SK-N-SH (cell line): ENCODE results near the gene TMEM109. TPM values are rescaled to one million over a fixed set of nuclear protein-coding genes. Genes with fewer than 3 reads are reported as not detected.

Source experiments
- CTCF ChIA-PET: fragments of 300-600, 350-600 bp; formaldehyde crosslinking; extraction: SDS; loops from one replicate; lab custom pipeline; 2021; lab: Yijun Ruan, JAX
- POLR2A ChIA-PET: fragments of 350-600 bp; sonication (Branson Sonifier 250); formaldehyde crosslinking; extraction: SDS; loops from one replicate; lab custom pipeline; 2020; ENCODE audit warnings: antibody characterized with exemption, inconsistent platforms; lab: Yijun Ruan, JAX
- DNase-seq: peaks from one replicate; pipeline ENCODE4 v3.0.0; 2012
- H2AFZ ChIP-seq: fragments of 200-600 bp; sonication (generic); 2 replicates; pipeline ENCODE4 v1.8.1; 2016; ENCODE audit warnings: antibody characterized with exemption, mild to moderate bottlenecking, low read depth
- H3F3A ChIP-seq: fragments of 200-600 bp; sonication (generic); replicated peaks from 2 replicates; pipeline ENCODE3; 2016; ENCODE audit warnings: antibody characterized with exemption, mild to moderate bottlenecking; ENCODE audit not compliant: insufficient read depth
- H3K27ac ChIP-seq, 2 experiments: fragments of 200-500 bp in 1 of 2; fragments of 200-600 bp in 1 of 2; sonication (Bioruptor generic) in 1 of 2; sonication (generic), shearing (Covaris generic) in 1 of 2; 2 replicates each; pipeline versions ENCODE4 v1.5.1 to v1.6.1; 2014 to 2016; ENCODE audit warnings: low read depth in 2 of 2, inconsistent platforms in 1 of 2, low read length in 1 of 2, mild to moderate bottlenecking in 1 of 2, mixed read lengths in 1 of 2
- H3K27me3 ChIP-seq: fragments of 200-600 bp; sonication (generic), shearing (Covaris generic); 2 replicates; pipeline ENCODE4 v1.6.1; 2016; ENCODE audit warnings: mixed run types; ENCODE audit not compliant: insufficient read depth
- H3K36me3 ChIP-seq, 2 experiments: fragments of 200-500 bp in 1 of 2; fragments of 200-600 bp in 1 of 2; sonication (Bioruptor generic) in 1 of 2; sonication (generic) in 1 of 2; replicated peaks in 1 of 2; 2 replicates each; pipeline versions ENCODE3 to v1.5.1; 2014 to 2016; ENCODE audit warnings: low read length in 1 of 2, mild to moderate bottlenecking in 1 of 2; ENCODE audit not compliant: insufficient read depth in 2 of 2, control insufficient read depth in 1 of 2
- H3K4me1 ChIP-seq, 2 experiments: fragments of 200-500 bp in 1 of 2; fragments of 200-600 bp in 1 of 2; sonication (Bioruptor generic) in 1 of 2; sonication (generic), shearing (Covaris generic) in 1 of 2; 2 replicates each; pipeline versions ENCODE4 v1.5.1 to v1.6.1; 2014 to 2016; ENCODE audit warnings: low read depth in 1 of 2, low read length in 1 of 2, mixed run types in 1 of 2; ENCODE audit not compliant: insufficient read depth in 2 of 2, control insufficient read depth in 1 of 2
- H3K4me2 ChIP-seq: fragments of 200-600 bp; sonication (generic), shearing (Covaris generic); 2 replicates; pipeline ENCODE4 v1.6.1; 2017; ENCODE audit warnings: mixed run types
- H3K4me3 ChIP-seq, 2 experiments: fragments of 200-500 bp in 1 of 2; fragments of 200-600 bp in 1 of 2; sonication (Bioruptor generic) in 1 of 2; sonication (generic), shearing (Covaris generic) in 1 of 2; 2 replicates each; pipeline versions ENCODE4 v1.5.1 to v1.8.1; 2014 to 2016; ENCODE audit warnings: low read depth in 2 of 2, inconsistent platforms in 1 of 2, low read length in 1 of 2, mild to moderate bottlenecking in 1 of 2, mixed read lengths in 1 of 2, moderate library complexity in 1 of 2
- H3K79me2 ChIP-seq: fragments of 200-600 bp; sonication (generic); 2 replicates; pipeline ENCODE4 v1.8.1; 2017; ENCODE audit warnings: mild to moderate bottlenecking; ENCODE audit not compliant: insufficient read depth
- H3K9ac ChIP-seq: fragments of 200-600 bp; sonication (generic); 2 replicates; pipeline ENCODE4 v1.6.1; 2017; ENCODE audit warnings: mixed run types
- H3K9me2 ChIP-seq: fragments of 200-600 bp; sonication (generic); 2 replicates; pipeline ENCODE4 v1.6.1; 2017; ENCODE audit warnings: mixed run types
- H3K9me3 ChIP-seq: fragments of 200-600 bp; sonication (generic); 2 replicates; pipeline ENCODE4 v1.6.1; 2017; ENCODE audit warnings: mixed run types, mild to moderate bottlenecking, moderate library complexity
- H4K20me1 ChIP-seq: fragments of 200-600 bp; sonication (generic); 2 replicates; pipeline ENCODE4 v1.6.1; 2017; ENCODE audit warnings: mild to moderate bottlenecking, mixed run types; ENCODE audit not compliant: insufficient read depth
- EP300 ChIP-seq, 2 experiments: IDR thresholded peaks; 2 replicates each; pipeline versions ENCODE4 v1.4.0 to v1.6.1; 2012; ENCODE audit warnings: borderline replicate concordance in 1 of 2, low read depth in 1 of 2, low read length in 1 of 2
- EZH2phosphoT487 ChIP-seq: fragments of 200-600 bp; sonication (generic); IDR thresholded peaks from 2 replicates; pipeline ENCODE4 v1.6.1; 2017; ENCODE audit warnings: low read depth, mixed run types, mild to moderate bottlenecking, antibody characterized with exemption, moderate library complexity, borderline replicate concordance
- FOXJ3 ChIP-seq: sonication (generic); formaldehyde crosslinking; IDR thresholded peaks from 2 replicates; pipeline ENCODE4 v1.5.1; 2020; ENCODE audit warnings: mild to moderate bottlenecking, missing genetic modification reagents
- FOXM1 ChIP-seq: IDR thresholded peaks from 2 replicates; pipeline ENCODE4 v1.4.0; 2012; ENCODE audit warnings: low read depth, mild to moderate bottlenecking
- GATA2 ChIP-seq: sonication (generic); formaldehyde crosslinking; IDR thresholded peaks from 2 replicates; pipeline ENCODE4 v1.5.0; 2020; ENCODE audit warnings: mild to moderate bottlenecking, missing genetic modification reagents
- RCOR1 ChIP-seq: fragments of 150-350 bp; IDR thresholded peaks from 2 replicates; pipeline ENCODE4 v1.6.1; 2017; ENCODE audit warnings: antibody characterized with exemption, low read length
- RXRA ChIP-seq: IDR thresholded peaks from 2 replicates; pipeline ENCODE4 v1.4.0; 2012; ENCODE audit warnings: low read depth, mild to moderate bottlenecking, borderline replicate concordance
- WGBS: methylation state at CpG from one replicate; pipeline ENCODE4 v1.1.6; 2017; ENCODE audit warnings: low lambda C conversion rate; 5-methylcytosine and 5-hydroxymethylcytosine counted together
- polyA plus RNA-seq, 3 experiments: library from polyadenylated mRNA; depleted of rRNA; stranded (reverse); fragments of >200 nt; gene quantifications; 2 replicates each; pipeline ENCODE4 v1.2.3, GENCODE V29; 2012
- TF ChIP-seq, protein P1 (sequence below): IDR thresholded peaks from 2 replicates; pipeline ENCODE4 v1.6.1; 2012; ENCODE audit warnings: mild to moderate bottlenecking, low read depth, low read length, moderate library complexity
- TF ChIP-seq, protein P2 (sequence below): fragments of 200-600 bp; sonication (generic); IDR thresholded peaks from 2 replicates; pipeline ENCODE4 v1.6.1; 2017; ENCODE audit warnings: antibody characterized with exemption, mild to moderate bottlenecking, moderate library complexity
- TF ChIP-seq, protein P3 (sequence below): IDR thresholded peaks from 2 replicates; pipeline ENCODE4; 2012
- TF ChIP-seq, protein P4 (sequence below): IDR thresholded peaks from 2 replicates; pipeline ENCODE4 v1.4.0; 2012; ENCODE audit warnings: low read depth, borderline replicate concordance
- TF ChIP-seq, protein P5 (sequence below): IDR thresholded peaks from 2 replicates; pipeline ENCODE4 v1.4.0; 2012; ENCODE audit warnings: low read depth, borderline replicate concordance

Gene TMEM109
- polyA plus RNA-seq, 1 of the 3 experiments (the other 2 are of a cell fraction), result 52.7 TPM

DNA sequence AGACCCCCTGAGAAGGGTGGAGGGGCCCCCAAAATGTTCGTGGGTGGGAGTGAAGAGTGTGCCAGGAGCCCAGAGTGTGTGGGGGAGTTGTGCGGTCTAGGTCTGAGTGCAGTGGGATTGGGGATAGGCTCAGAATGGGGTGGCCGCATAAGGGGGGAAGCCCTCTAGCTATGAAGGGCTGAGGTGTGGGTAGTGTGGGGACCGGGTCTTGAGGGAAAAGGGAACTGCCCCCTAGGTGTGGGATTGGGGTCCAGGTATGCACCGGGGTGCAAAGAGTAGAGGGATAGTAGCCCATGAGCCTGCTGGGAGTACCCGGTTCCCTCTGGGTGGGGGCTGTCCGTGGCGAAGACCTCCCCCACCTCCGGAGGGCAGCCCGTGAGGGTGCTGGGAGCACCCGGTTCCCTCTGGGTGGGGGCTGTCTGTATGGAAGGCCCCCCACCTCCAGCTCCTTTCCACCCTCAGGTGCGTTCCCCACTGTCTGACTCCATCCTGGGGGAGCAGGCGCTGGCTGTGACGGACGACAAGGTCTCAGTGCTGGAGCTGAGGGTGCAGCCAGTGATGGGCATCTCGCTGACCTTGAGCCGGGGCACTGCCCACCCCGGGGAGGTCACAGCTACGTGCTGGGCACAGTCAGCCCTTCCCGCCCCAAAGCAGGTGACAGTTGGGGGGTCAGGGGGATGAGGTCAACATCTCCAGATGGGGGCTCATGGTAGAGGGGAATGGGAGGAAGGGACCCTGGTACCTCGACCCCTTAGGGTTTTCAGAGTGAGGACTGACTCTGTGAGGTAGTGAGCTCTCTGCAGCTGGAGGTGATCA is 21.0 kb downstream of the TMEM109 start:
- no peak overlapping the region for H3K27ac ChIP-seq
- peaks cover 0 to 35% of the 10 kb centered on the region in 2 experiments for H3K36me3 ChIP-seq
- H3F3A ChIP-seq, result no peaks in the 10 kb centered on the region
- TF ChIP-seq, protein P1, sequence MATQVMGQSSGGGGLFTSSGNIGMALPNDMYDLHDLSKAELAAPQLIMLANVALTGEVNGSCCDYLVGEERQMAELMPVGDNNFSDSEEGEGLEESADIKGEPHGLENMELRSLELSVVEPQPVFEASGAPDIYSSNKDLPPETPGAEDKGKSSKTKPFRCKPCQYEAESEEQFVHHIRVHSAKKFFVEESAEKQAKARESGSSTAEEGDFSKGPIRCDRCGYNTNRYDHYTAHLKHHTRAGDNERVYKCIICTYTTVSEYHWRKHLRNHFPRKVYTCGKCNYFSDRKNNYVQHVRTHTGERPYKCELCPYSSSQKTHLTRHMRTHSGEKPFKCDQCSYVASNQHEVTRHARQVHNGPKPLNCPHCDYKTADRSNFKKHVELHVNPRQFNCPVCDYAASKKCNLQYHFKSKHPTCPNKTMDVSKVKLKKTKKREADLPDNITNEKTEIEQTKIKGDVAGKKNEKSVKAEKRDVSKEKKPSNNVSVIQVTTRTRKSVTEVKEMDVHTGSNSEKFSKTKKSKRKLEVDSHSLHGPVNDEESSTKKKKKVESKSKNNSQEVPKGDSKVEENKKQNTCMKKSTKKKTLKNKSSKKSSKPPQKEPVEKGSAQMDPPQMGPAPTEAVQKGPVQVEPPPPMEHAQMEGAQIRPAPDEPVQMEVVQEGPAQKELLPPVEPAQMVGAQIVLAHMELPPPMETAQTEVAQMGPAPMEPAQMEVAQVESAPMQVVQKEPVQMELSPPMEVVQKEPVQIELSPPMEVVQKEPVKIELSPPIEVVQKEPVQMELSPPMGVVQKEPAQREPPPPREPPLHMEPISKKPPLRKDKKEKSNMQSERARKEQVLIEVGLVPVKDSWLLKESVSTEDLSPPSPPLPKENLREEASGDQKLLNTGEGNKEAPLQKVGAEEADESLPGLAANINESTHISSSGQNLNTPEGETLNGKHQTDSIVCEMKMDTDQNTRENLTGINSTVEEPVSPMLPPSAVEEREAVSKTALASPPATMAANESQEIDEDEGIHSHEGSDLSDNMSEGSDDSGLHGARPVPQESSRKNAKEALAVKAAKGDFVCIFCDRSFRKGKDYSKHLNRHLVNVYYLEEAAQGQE, result no peak
- no peak for TF ChIP-seq FOXM1
- H3K79me2 ChIP-seq, result no peaks in the 10 kb centered on the region
- H3K4me3 ChIP-seq, result no peak overlapping the region
- H3K9me2 ChIP-seq, result no peaks in the 10 kb centered on the region
- H2AFZ ChIP-seq, result no peak overlapping the region
- CTCF ChIA-PET, result interaction anchor here (0.9 to 1.8 kb wide), 2 partner anchors 104 to 252 kb away, joined by 3 to 7 read pairs; no protein-coding TSS in a partner anchor
- no peak overlapping the region for H3K9ac ChIP-seq
- POLR2A ChIA-PET, result no interaction called here
- DNase-seq, result no peak
- H4K20me1 ChIP-seq, result no peaks in the 10 kb centered on the region
- no peaks in the 10 kb centered on the region for H3K27me3 ChIP-seq
- no peak overlapping the region for H3K4me2 ChIP-seq
- 87% methylated on average over 13 of the region's 21 CpGs for WGBS
- no peaks in the 10 kb centered on the region for H3K9me3 ChIP-seq
- peaks cover 0 to 2% of the 10 kb centered on the region in 2 experiments; a peak in 1 of 4 replicates for H3K4me1 ChIP-seq

DNA sequence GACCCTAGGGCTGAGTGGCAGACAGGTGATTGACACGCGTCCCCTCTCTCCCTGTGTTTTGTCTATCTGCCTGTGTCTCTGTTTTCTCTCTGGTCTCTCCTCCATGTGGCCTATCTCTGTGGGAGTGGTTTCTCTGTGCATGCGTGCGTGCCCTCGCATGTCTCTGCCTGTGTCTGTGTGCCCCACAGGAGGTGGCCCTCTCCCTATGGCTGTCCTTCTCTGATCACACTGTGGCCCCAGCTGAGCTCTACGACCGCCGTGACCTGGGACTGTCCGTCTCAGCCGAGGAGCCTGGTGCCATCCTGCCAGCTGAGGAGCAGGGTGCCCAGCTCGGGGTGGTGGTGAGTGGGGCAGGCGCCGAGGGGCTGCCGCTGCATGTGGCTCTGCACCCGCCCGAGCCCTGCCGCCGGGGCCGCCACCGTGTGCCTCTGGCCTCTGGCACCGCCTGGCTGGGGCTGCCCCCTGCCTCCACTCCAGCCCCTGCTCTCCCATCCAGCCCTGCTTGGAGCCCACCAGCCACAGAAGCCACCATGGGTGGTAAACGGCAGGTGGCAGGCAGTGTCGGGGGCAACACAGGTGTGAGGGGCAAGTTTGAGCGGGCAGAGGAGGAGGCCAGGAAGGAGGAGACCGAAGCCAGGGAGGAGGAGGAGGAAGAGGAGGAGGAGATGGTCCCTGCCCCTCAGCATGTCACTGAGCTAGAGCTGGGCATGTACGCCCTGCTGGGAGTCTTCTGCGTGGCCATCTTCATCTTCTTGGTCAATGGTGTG is 21.9 kb downstream of the TMEM109 start:
- H3K4me1 ChIP-seq, result peaks cover 0 to 2% of the 10 kb centered on the region in 2 experiments; a peak in 1 of 4 replicates
- H2AFZ ChIP-seq, result no peak overlapping the region
- H3K9me3 ChIP-seq, result no peaks in the 10 kb centered on the region
- H3K4me2 ChIP-seq, result no peak overlapping the region
- TF ChIP-seq EP300 (IDR thresholded peaks at IDR 0.05; ENCODE audit: borderline replicate concordance in 1 of 2, low read depth in 1 of 2, low read length in 1 of 2), result no peak
- TF ChIP-seq FOXJ3, result no peak
- TF ChIP-seq, protein P2, sequence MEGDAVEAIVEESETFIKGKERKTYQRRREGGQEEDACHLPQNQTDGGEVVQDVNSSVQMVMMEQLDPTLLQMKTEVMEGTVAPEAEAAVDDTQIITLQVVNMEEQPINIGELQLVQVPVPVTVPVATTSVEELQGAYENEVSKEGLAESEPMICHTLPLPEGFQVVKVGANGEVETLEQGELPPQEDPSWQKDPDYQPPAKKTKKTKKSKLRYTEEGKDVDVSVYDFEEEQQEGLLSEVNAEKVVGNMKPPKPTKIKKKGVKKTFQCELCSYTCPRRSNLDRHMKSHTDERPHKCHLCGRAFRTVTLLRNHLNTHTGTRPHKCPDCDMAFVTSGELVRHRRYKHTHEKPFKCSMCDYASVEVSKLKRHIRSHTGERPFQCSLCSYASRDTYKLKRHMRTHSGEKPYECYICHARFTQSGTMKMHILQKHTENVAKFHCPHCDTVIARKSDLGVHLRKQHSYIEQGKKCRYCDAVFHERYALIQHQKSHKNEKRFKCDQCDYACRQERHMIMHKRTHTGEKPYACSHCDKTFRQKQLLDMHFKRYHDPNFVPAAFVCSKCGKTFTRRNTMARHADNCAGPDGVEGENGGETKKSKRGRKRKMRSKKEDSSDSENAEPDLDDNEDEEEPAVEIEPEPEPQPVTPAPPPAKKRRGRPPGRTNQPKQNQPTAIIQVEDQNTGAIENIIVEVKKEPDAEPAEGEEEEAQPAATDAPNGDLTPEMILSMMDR, result no peak
- TF ChIP-seq RXRA, result no peak
- TF ChIP-seq, protein P3, sequence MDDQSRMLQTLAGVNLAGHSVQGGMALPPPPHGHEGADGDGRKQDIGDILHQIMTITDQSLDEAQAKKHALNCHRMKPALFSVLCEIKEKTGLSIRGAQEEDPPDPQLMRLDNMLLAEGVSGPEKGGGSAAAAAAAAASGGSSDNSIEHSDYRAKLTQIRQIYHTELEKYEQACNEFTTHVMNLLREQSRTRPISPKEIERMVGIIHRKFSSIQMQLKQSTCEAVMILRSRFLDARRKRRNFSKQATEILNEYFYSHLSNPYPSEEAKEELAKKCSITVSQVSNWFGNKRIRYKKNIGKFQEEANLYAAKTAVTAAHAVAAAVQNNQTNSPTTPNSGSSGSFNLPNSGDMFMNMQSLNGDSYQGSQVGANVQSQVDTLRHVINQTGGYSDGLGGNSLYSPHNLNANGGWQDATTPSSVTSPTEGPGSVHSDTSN, result no peak
- no peak for TF ChIP-seq EZH2phosphoT487
- TF ChIP-seq, protein P4, sequence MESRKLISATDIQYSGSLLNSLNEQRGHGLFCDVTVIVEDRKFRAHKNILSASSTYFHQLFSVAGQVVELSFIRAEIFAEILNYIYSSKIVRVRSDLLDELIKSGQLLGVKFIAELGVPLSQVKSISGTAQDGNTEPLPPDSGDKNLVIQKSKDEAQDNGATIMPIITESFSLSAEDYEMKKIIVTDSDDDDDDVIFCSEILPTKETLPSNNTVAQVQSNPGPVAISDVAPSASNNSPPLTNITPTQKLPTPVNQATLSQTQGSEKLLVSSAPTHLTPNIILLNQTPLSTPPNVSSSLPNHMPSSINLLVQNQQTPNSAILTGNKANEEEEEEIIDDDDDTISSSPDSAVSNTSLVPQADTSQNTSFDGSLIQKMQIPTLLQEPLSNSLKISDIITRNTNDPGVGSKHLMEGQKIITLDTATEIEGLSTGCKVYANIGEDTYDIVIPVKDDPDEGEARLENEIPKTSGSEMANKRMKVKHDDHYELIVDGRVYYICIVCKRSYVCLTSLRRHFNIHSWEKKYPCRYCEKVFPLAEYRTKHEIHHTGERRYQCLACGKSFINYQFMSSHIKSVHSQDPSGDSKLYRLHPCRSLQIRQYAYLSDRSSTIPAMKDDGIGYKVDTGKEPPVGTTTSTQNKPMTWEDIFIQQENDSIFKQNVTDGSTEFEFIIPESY, result no peak
- no peak for TF ChIP-seq RCOR1
- TF ChIP-seq, protein P5, sequence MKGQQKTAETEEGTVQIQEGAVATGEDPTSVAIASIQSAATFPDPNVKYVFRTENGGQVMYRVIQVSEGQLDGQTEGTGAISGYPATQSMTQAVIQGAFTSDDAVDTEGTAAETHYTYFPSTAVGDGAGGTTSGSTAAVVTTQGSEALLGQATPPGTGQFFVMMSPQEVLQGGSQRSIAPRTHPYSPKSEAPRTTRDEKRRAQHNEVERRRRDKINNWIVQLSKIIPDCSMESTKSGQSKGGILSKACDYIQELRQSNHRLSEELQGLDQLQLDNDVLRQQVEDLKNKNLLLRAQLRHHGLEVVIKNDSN, result no peak
- no peak for TF ChIP-seq GATA2 (CRISPR knock-in tag)
- TF ChIP-seq, all 33 proteins: peak for 0
- DNase-seq, result no peak
- Histone ChIP-seq H3K4me3 (no peak overlapping the region), H3K9ac (no peak overlapping the region), H3K27me3 (no peaks in the 10 kb centered on the region), H3K36me3 (peaks cover 0 to 29% of the 10 kb centered on the region in 2 experiments), H4K20me1 (no peaks in the 10 kb centered on the region), H3F3A (no peaks in the 10 kb centered on the region), H3K27ac (no peak overlapping the region), H3K79me2 (no peaks in the 10 kb centered on the region), H3K9me2 (no peaks in the 10 kb centered on the region)
- WGBS, result 89% methylated on average over 11 of the region's 27 CpGs
- POLR2A ChIA-PET, result no interaction called here
- CTCF ChIA-PET, result interaction anchor here (0.9 to 1.7 kb wide), 2 partner anchors 20 to 105 kb away, joined by 3 to 5 read pairs; no protein-coding TSS in a partner anchor
